ENCODE data around the gene POLDIP3. TPM values are rescaled to one million over a fixed set of nuclear protein-coding genes. Genes with fewer than 3 reads are reported as not detected.

POLDIP3 gene
- total RNA-seq, 1 donor from 2014 or later = 77.8 TPM

GRCh38 chr22:42654436-42655073 lies 39.9 kb upstream of the POLDIP3 start:
- TF ChIP-seq CTCF (IDR thresholded peaks at IDR 0.05) = no peak
- H3K9me3 Mint-ChIP-seq (ENCODE audit: unreplicated experiment) = no peaks in the 10 kb centered on the region
- no peaks in the 10 kb centered on the region for H3K27me3 Mint-ChIP-seq (ENCODE audit: unreplicated experiment)
- DNase-seq (ENCODE audit: extremely low spot score, unreplicated experiment) = no peak
- no peaks in the 10 kb centered on the region for H3K36me3 Mint-ChIP-seq (ENCODE audit: unreplicated experiment)
- no peak overlapping the region for H3K27ac Mint-ChIP-seq (ENCODE audit: unreplicated experiment)
- H3K4me3 Mint-ChIP-seq (ENCODE audit: unreplicated experiment) = no peak overlapping the region
- peaks cover 9% of the 10 kb centered on the region for H3K4me1 Mint-ChIP-seq (ENCODE audit: unreplicated experiment)

GRCh38 chr22:42653999-42654398 lies 39.3 kb upstream of the POLDIP3 start:
- Mint-ChIP-seq H3K4me1 (ENCODE audit: unreplicated experiment) (peaks cover 11% of the 10 kb centered on the region), H3K27me3 (ENCODE audit: unreplicated experiment) (no peaks in the 10 kb centered on the region), H3K9me3 (ENCODE audit: unreplicated experiment) (no peaks in the 10 kb centered on the region), H3K27ac (ENCODE audit: unreplicated experiment) (no peak overlapping the region), H3K36me3 (ENCODE audit: unreplicated experiment) (no peaks in the 10 kb centered on the region), H3K4me3 (ENCODE audit: unreplicated experiment) (no peak overlapping the region)
- DNase-seq (ENCODE audit: extremely low spot score, unreplicated experiment) = no peak
- no peak for TF ChIP-seq CTCF (IDR thresholded peaks at IDR 0.05)

GRCh38 chr22:42651134-42651533 lies 36.5 kb upstream of the POLDIP3 start:
- peak overlapping the region; percentile 10 for H3K27ac Mint-ChIP-seq (ENCODE audit: unreplicated experiment)
- no peak for TF ChIP-seq CTCF (IDR thresholded peaks at IDR 0.05)

GRCh38 chr22:42649246-42650099 lies 34.8 kb upstream of the POLDIP3 start, which contains the start of gene CYB5R3:
Gene CYB5R3, minus strand, starts transcription at chr22:42649392. Its CDS starts 77 bp downstream, at chr22:42649315.
- Mint-ChIP-seq H3K4me3 (ENCODE audit: unreplicated experiment) (peak within 1 kb of the TSS; percentile 91), H3K4me1 (ENCODE audit: unreplicated experiment) (peaks cover 43% of the 10 kb centered on the region), H3K27me3 (ENCODE audit: unreplicated experiment) (no peaks in the 10 kb centered on the region), H3K27ac (ENCODE audit: unreplicated experiment) (peak within 1 kb of the TSS; percentile 96), H3K36me3 (ENCODE audit: unreplicated experiment) (no peaks in the 10 kb centered on the region), H3K9me3 (ENCODE audit: unreplicated experiment) (no peaks in the 10 kb centered on the region)
- TF ChIP-seq CTCF (IDR thresholded peaks at IDR 0.05) = peak; percentile 24
- peak; percentile 94 for DNase-seq (ENCODE audit: extremely low spot score, unreplicated experiment)

More at GRCh38 chr22:42651134-42651533, 36.5 kb upstream of the POLDIP3 start:
- no peak for DNase-seq (ENCODE audit: extremely low spot score, unreplicated experiment)
- Mint-ChIP-seq H3K9me3 (ENCODE audit: unreplicated experiment) (no peaks in the 10 kb centered on the region), H3K4me1 (ENCODE audit: unreplicated experiment) (peaks cover 29% of the 10 kb centered on the region), H3K27me3 (ENCODE audit: unreplicated experiment) (no peaks in the 10 kb centered on the region), H3K36me3 (ENCODE audit: unreplicated experiment) (no peaks in the 10 kb centered on the region), H3K4me3 (ENCODE audit: unreplicated experiment) (peak overlapping the region; percentile 10)

All from osteocyte (in vitro differentiated cells).